BJ (cell line): ENCODE measurements around the gene FAM171A1. TPM values are rescaled to one million over a fixed set of nuclear protein-coding genes. Genes with fewer than 3 reads are reported as not detected.
"Not testable (repeated sequence)": the region's sequence is repeated elsewhere in the genome, so short reads cannot be mapped to it uniquely, and the experiment has no call there.

Experiments
- CTCF ChIA-PET: fragments of 350-600 bp; formaldehyde crosslinking; extraction: SDS; loops from one replicate; lab custom pipeline; 2021; ENCODE audit warnings: antibody characterized with exemption, inconsistent platforms; lab: Yijun Ruan, JAX
- POLR2A ChIA-PET: fragments of 300-600 bp; sonication (Branson Sonifier 250); formaldehyde crosslinking; extraction: SDS; loops from one replicate; lab custom pipeline; 2021; ENCODE audit warnings: antibody characterized with exemption; lab: Charles Lee
- DNase-seq: peaks from one replicate; pipeline ENCODE4 v3.0.0-alpha.2; 2011; ENCODE audit warnings: low read depth
- H3K27me3 ChIP-seq: 2 replicates; pipeline ENCODE4 v1.6.0; 2011; ENCODE audit warnings: low read length; ENCODE audit not compliant: control insufficient read depth, insufficient read depth
- H3K36me3 ChIP-seq: 2 replicates; pipeline ENCODE4 v1.5.1; 2011; ENCODE audit warnings: low read length; ENCODE audit not compliant: control insufficient read depth, insufficient read depth
- H3K4me3 ChIP-seq: 2 replicates; pipeline ENCODE4 v1.5.1; 2011; ENCODE audit warnings: low read depth, mild to moderate bottlenecking, control low read depth, low read length
- polyA plus RNA-seq: library from polyadenylated mRNA; depleted of rRNA; stranded (reverse); fragments of >200 nt; gene quantifications from 2 replicates; pipeline ENCODE4 v1.2.3, GENCODE V29; 2011
- TF ChIP-seq, protein P1 (sequence below): IDR thresholded peaks from 2 replicates; pipeline ENCODE4 v1.5.1; 2011; ENCODE audit warnings: low read depth, mild to moderate bottlenecking, control low read depth, inconsistent platforms, low read length, moderate library complexity; ENCODE audit not compliant: insufficient read depth

FAM171A1 gene
- polyA plus RNA-seq, 1 experiment, result 18.4 TPM

- Histone ChIP-seq H3K4me3 (no peak overlapping the region), H3K36me3 (peaks cover 7% of the 10 kb centered on the region), H3K27me3 (no peaks in the 10 kb centered on the region)
- POLR2A ChIA-PET, result no interaction called here
- CTCF ChIA-PET, result interaction anchor here (0.6 kb wide), 1 partner anchor 26 kb away, joined by 3 read pairs; no protein-coding TSS in a partner anchor
- DNase-seq, result no peak
- TF ChIP-seq, protein P1, sequence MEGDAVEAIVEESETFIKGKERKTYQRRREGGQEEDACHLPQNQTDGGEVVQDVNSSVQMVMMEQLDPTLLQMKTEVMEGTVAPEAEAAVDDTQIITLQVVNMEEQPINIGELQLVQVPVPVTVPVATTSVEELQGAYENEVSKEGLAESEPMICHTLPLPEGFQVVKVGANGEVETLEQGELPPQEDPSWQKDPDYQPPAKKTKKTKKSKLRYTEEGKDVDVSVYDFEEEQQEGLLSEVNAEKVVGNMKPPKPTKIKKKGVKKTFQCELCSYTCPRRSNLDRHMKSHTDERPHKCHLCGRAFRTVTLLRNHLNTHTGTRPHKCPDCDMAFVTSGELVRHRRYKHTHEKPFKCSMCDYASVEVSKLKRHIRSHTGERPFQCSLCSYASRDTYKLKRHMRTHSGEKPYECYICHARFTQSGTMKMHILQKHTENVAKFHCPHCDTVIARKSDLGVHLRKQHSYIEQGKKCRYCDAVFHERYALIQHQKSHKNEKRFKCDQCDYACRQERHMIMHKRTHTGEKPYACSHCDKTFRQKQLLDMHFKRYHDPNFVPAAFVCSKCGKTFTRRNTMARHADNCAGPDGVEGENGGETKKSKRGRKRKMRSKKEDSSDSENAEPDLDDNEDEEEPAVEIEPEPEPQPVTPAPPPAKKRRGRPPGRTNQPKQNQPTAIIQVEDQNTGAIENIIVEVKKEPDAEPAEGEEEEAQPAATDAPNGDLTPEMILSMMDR, result no peak
Observed at GRCh38 chr10:15213461-15213861, 157.6 kb downstream of the FAM171A1 start.

- TF ChIP-seq, protein P1, result no peak
- peak; percentile 36 for DNase-seq
- no peaks in the 10 kb centered on the region for H3K27me3 ChIP-seq
- POLR2A ChIA-PET, result interaction anchor here (0.6 kb wide), 1 partner anchor 15 kb away, joined by 3 read pairs; no protein-coding TSS in a partner anchor
- CTCF ChIA-PET, result interaction anchor here (0.6 to 2.3 kb wide), 3 partner anchors 8 to 136 kb away, joined by 3 to 11 read pairs (median 3); no protein-coding TSS in a partner anchor
- no peak overlapping the region for H3K4me3 ChIP-seq
- peaks cover 7% of the 10 kb centered on the region for H3K36me3 ChIP-seq
Observed at GRCh38 chr10:15211464-15211979, 159.6 kb downstream of the FAM171A1 start.

GRCh38 chr10:15210521-15210920 is 160.6 kb downstream of the FAM171A1 start:
- CTCF ChIA-PET, result interaction anchor here (0.7 to 2.3 kb wide), 3 partner anchors 9 to 159 kb away, joined by 3 to 11 read pairs (median 3); no protein-coding TSS in a partner anchor
- peaks cover 7% of the 10 kb centered on the region for H3K36me3 ChIP-seq

DNA sequence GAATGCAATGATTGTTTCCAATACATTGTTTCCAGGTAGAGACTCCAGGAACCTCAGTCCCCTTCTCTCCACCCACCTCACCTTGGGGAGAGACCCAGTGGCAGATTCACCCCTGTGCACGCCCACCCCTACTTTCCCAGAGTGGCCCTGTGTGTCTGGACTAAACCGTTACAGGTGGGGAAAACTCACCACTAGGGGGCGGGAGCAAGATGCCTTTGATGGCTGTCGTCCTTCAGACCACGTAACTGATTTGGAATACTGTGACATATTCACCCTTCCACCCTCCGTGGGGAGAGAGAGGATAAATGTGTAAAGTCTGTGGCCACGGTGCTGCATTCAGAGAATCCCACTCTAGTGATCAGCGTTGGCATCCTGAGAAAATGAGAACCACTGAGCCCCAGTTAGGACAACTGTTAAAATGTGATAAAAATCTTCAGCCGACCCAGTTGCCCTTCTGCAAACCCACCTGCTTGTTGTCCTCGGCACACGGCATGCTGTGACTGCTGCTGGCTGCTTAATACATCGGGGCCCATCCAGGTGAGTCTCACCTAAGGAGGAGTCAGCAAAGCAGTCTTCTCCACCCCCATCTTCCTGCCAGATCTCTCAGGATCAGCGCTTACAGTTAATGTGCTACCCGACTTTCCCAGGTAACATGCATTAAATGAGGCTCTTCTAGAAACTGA is 161.1 kb downstream of the FAM171A1 start:
- ChIA-PET CTCF (interaction anchor here (0.7 to 1.0 kb wide), 7 partner anchors 9 to 84 kb away, joined by 3 to 5 read pairs (median 3); no protein-coding TSS in a partner anchor), POLR2A (no interaction called here)
- TF ChIP-seq, protein P1, result peak; percentile 87
- H3K27me3 ChIP-seq, result no peaks in the 10 kb centered on the region
- H3K36me3 ChIP-seq, result peaks cover 7% of the 10 kb centered on the region
- H3K4me3 ChIP-seq, result no peak overlapping the region
- no peak for DNase-seq

More at GRCh38 chr10:15210521-15210920, 160.6 kb downstream of the FAM171A1 start:
- no peaks in the 10 kb centered on the region for H3K27me3 ChIP-seq
- POLR2A ChIA-PET, result no interaction called here
- DNase-seq, result no peak
- TF ChIP-seq, protein P1, result no peak
- no peak overlapping the region for H3K4me3 ChIP-seq

- ChIA-PET CTCF (interaction anchor here (0.8 to 1.0 kb wide), 2 partner anchors 30 to 163 kb away, joined by 3 to 5 read pairs; partner anchors contain the start of gene FAM171A1), POLR2A (no interaction called here)
- H3K36me3 ChIP-seq, result no peaks in the 10 kb centered on the region; the same call in 1 of the 2 replicates
- H3K27me3 ChIP-seq, result no peaks in the 10 kb centered on the region
- H3K4me3 ChIP-seq, result no peak overlapping the region
- no peak for DNase-seq
- TF ChIP-seq, protein P1, result no peak
Observed at GRCh38 chr10:15208221-15208620, 162.9 kb downstream of the FAM171A1 start.

GRCh38 chr10:15207410-15207809 is 163.7 kb downstream of the FAM171A1 start:
- POLR2A ChIA-PET, DNase-seq, H3K27me3 ChIP-seq, H3K36me3 ChIP-seq, H3K4me3 ChIP-seq: not testable (repeated sequence)
- CTCF ChIA-PET, result interaction anchor here (1.0 kb wide), 1 partner anchor 164 kb away, joined by 5 read pairs; the partner anchor contains the start of gene FAM171A1
